Uterus (tissue), 2 donors: ENCODE results near the gene NPIPB6.
"Not testable (repeated sequence)": the region's sequence is repeated elsewhere in the genome, so short reads cannot be mapped to it uniquely, and the experiment has no call there.

Source experiments
- CTCF ChIP-seq, 4 experiments: fragments of 200-600 bp in 2 of 4; fragments of 450-650 bp in 2 of 4; sonication (generic) in 2 of 4; IDR thresholded peaks; one replicate each; pipeline ENCODE4 v1.5.1; 2016 to 2019; ENCODE audit warnings: antibody characterized with exemption in 4 of 4, mild to moderate bottlenecking in 2 of 4, moderate library complexity in 1 of 4
- POLR2A ChIP-seq, 2 donors: fragments of 450-650 bp; IDR thresholded peaks; one replicate each; pipeline ENCODE4 v1.6.1; 2016; ENCODE audit warnings: antibody characterized with exemption in 2 of 2, mild to moderate bottlenecking in 1 of 2, moderate library complexity in 1 of 2

- TF ChIP-seq CTCF, POLR2A (IDR thresholded peaks at IDR 0.05): not testable (repeated sequence)
Observed at GRCh38 chr16:28330232-28330631, 33.1 kb downstream of the NPIPB6 start.
